WERI-Rb-1 (cell line): ENCODE data around the gene BIRC7.

Source experiments
- DNase-seq: peaks from one replicate; pipeline ENCODE4 v3.0.0-alpha.2; 2020
- H3K27ac ChIP-seq: fragments of 250-450 bp; sonication (Bioruptor Pico); 2 replicates; pipeline ENCODE4 v1.5.1; 2020; ENCODE audit warnings: mild to moderate bottlenecking, moderate library complexity
- H3K27me3 ChIP-seq: fragments of 250-450 bp; sonication (Bioruptor Pico); 2 replicates; pipeline ENCODE4 v1.5.1; 2021; ENCODE audit warnings: mild to moderate bottlenecking, low read depth, moderate library complexity; ENCODE audit not compliant: insufficient read depth, severe bottlenecking
- H3K36me3 ChIP-seq: fragments of 250-450 bp; sonication (Bioruptor Pico); 2 replicates; pipeline ENCODE4 v1.5.1; 2020; ENCODE audit warnings: mild to moderate bottlenecking, moderate library complexity
- H3K4me3 ChIP-seq: 2 replicates; pipeline ENCODE4 v1.5.1; 2011; ENCODE audit warnings: low read depth, mild to moderate bottlenecking, control low read depth, low read length
- H3K9me3 ChIP-seq: fragments of 250-450 bp; sonication (Bioruptor Pico); 2 replicates; pipeline ENCODE4 v1.5.1; 2021; ENCODE audit warnings: mild to moderate bottlenecking, moderate library complexity; ENCODE audit not compliant: severe bottlenecking
- TF ChIP-seq, protein P1 (sequence below): IDR thresholded peaks from 2 replicates; pipeline ENCODE4 v1.5.1; 2011; ENCODE audit warnings: low read depth, mild to moderate bottlenecking, control low read depth, inconsistent platforms, low read length

BIRC7 gene

DNA sequence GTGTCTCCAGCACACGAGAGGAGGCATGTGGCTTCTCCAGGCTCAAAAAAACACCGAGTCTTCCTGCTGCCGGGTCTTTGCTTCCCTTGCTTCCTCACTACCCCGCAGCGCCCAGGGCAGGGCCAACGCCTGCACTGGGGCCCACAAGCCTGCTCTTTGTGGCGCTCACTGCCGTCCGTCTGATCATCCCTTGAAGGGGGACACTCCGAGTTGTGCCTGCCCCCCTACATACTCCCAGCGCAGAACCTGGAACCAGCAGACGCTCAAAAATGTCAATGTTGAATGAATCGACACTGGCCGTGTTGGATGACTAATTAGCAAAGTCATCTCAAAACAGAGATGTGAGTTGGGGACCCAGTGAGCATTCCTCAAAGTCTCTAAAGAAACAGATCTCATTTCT is 28.8 kb downstream of the BIRC7 start:
- no peak for DNase-seq
- TF ChIP-seq, protein P1, sequence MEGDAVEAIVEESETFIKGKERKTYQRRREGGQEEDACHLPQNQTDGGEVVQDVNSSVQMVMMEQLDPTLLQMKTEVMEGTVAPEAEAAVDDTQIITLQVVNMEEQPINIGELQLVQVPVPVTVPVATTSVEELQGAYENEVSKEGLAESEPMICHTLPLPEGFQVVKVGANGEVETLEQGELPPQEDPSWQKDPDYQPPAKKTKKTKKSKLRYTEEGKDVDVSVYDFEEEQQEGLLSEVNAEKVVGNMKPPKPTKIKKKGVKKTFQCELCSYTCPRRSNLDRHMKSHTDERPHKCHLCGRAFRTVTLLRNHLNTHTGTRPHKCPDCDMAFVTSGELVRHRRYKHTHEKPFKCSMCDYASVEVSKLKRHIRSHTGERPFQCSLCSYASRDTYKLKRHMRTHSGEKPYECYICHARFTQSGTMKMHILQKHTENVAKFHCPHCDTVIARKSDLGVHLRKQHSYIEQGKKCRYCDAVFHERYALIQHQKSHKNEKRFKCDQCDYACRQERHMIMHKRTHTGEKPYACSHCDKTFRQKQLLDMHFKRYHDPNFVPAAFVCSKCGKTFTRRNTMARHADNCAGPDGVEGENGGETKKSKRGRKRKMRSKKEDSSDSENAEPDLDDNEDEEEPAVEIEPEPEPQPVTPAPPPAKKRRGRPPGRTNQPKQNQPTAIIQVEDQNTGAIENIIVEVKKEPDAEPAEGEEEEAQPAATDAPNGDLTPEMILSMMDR: no peak
- Histone ChIP-seq H3K36me3 (no peaks in the 10 kb centered on the region), H3K27ac (no peak overlapping the region), H3K27me3 (no peaks in the 10 kb centered on the region), H3K9me3 (no peaks in the 10 kb centered on the region), H3K4me3 (no peak overlapping the region)

- no peaks in the 10 kb centered on the region for H3K27me3 ChIP-seq
- TF ChIP-seq, protein P1: no peak
- H3K27ac ChIP-seq: no peak overlapping the region
- no peak overlapping the region for H3K4me3 ChIP-seq
- no peaks in the 10 kb centered on the region for H3K36me3 ChIP-seq
- no peaks in the 10 kb centered on the region for H3K9me3 ChIP-seq
- DNase-seq: no peak
Measured at GRCh38 chr20:63265891-63266515, 30.3 kb downstream of the BIRC7 start.

DNA sequence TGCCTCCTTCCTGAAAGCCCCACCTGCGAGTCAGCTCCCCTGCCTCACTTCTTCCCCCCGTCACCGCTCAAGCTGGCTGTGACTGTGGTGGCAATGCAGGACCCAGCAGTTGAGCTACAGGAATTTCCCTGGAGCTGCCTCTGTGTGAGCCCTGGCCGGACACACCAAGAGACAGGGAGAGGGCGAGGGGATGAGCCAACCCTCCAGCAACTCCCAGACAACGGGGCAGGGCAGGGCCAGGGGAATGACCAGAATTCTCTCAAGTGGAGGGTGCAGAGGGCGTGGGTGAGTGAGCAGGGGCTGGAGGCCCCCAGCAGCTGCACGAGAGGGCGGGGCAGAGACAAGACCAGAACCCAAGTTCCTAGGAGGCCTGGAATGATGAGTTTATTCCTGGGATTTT is 32.0 kb downstream of the BIRC7 start:
- Histone ChIP-seq H3K9me3 (no peaks in the 10 kb centered on the region), H3K4me3 (no peak overlapping the region), H3K36me3 (no peaks in the 10 kb centered on the region), H3K27ac (no peak overlapping the region), H3K27me3 (no peaks in the 10 kb centered on the region)
- DNase-seq: no peak
- TF ChIP-seq, protein P1: no peak

DNA sequence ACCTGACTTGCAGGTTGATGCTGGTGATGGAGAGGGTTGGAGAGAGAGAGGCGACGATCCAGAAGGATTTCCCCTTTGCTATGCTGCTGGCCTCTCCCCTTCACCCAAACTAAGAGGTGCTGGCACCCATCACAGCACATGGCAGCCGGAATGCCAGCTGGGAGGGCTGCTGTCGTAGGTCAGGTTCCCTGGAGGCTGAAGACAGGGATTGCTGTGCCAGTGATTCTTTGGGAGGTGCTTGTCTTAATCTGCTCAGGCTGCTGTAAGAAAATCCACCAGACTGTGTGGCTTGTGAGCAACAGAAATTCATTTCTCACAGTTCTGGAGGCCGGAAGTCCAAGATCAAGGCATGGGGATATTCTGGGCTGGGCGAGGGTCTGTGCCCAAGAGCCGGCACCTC is 32.6 kb downstream of the BIRC7 start:
- H3K36me3 ChIP-seq: no peaks in the 10 kb centered on the region
- peak; percentile 52 for DNase-seq
- H3K27me3 ChIP-seq: no peaks in the 10 kb centered on the region
- H3K27ac ChIP-seq: peak overlapping the region; percentile 77
- H3K4me3 ChIP-seq: peak overlapping the region; percentile 33
- H3K9me3 ChIP-seq: no peaks in the 10 kb centered on the region
- TF ChIP-seq, protein P1: no peak

DNA sequence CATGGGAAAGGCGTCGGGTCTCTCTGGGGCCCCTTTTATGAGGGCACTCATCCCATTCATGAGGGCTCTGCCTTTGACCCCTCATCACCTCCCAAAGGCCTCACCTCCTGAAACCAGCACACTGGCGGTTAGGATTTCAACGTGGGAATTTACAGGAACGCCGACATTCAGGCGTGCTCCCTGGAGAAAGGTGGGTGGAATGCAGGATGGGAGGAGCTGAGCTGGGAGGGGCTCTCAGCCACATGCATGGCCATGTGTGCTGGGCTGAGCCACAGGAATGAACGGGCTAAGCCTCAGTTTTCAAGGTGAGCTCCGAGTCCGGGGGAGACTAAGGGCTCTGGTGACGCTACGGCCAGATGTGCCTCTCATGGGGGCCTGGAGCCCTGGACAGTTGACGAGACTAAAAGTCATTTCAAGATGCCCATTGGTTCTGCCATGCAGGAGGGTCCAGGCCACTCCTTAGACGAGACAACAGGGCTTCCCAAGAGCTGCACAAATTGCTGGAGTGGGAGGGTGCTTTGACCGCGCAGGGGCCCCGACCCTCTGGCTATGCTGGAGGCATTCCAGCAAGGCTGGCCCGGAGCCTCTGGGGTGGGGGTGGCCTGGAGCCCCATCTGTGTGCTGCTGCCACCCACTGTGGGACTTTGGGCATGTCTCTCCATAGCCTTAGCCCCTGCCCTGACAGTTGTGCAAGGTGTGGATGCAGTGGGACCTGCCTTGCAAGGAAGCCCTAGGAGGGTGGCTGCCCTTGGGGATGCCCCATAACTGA is 33.1 kb downstream of the BIRC7 start:
- TF ChIP-seq, protein P1: no peak
- DNase-seq: peak; percentile 52

More for the DNA sequence above, 33.1 kb downstream of the BIRC7 start:
- H3K27ac ChIP-seq: peak overlapping the region; percentile 77
- H3K36me3 ChIP-seq: no peaks in the 10 kb centered on the region
- H3K4me3 ChIP-seq: peak overlapping the region; percentile 33
- no peaks in the 10 kb centered on the region for H3K27me3 ChIP-seq
- no peaks in the 10 kb centered on the region for H3K9me3 ChIP-seq
